HG02678 (cell line): ENCODE data around the gene SNRNP48.

ENCODE experiments used
- ATAC-seq: cut with Tn5 transposase; IDR thresholded peaks from one replicate; pipeline ENCODE4 v1.9.1; 2021; ENCODE audit warnings: mild to moderate bottlenecking, moderate library complexity; ENCODE audit not compliant: unreplicated experiment

The SNRNP48 gene

DNA sequence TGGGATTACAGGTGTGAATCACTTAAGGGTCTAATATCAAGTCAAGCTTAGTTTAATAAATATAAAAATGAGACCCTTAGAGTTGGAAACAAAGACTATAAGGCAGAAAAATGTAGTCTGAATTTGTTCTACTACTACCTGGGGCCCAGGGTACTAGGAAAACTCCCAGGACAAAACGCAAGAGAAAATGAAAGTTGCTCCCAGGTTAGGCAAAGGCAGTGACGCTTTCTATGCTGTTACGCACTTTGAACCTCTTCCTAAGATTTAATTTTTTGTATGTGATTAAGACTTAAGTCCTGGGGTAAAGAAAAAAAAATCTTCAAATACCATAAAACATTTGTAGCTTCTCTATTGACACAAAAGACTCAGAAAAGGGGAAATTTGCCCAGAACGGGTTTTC is 31.2 kb upstream of the SNRNP48 start:
- no peak for ATAC-seq

DNA sequence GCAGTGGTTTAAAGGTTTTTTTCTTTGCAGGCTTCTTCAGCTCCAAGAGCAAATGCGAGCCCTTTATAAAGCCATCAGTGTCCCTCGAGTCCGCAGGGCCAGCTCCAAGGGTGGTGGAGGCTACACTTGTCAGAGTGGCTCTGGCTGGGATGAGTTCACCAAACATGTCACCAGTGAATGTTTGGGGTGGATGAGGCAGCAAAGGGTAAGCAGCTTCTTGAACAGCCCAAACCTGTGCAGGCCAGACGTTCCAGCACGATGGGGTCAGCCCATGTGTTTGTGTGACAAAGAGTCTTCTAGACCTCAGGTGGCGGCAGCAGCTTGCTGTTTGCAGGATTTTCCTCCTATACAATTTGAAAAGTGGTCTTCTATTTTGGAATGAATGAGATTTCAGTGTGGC is 30.8 kb upstream of the SNRNP48 start:
- ATAC-seq, result no peak

DNA sequence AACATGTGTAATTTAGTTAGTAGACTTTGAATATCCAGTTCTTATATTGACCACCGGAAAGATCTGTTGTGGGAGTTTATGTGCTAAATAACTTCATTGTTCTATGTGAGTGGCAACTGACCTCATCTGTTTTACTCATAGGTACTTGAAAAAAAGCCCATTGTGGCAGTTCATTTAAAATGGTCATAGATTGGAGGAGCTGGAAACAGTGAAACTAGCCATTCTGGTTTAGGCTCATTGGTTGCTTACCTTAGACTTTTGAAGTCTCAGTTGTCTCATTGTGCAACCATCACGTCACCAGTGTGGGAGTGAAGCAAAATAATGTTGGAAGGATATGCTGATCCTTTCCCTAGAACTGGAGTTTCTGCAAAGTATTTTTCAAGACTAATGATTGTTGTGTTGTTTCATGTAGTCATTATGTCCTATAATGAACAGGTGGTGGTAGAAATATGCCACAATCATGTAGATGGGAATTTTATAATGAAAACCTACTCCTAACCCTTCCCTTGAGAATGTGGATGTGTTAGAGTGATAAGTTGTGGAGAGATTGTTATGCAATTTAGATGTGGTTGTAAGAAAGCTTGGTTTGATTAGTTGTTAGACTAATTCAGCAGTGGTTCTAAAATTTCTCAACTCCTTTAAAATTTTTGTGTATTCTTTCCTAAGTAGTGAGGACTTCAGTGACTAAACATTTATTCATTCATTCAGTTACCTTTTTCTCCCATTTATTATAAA is 30.2 kb upstream of the SNRNP48 start:
- no peak for ATAC-seq

DNA sequence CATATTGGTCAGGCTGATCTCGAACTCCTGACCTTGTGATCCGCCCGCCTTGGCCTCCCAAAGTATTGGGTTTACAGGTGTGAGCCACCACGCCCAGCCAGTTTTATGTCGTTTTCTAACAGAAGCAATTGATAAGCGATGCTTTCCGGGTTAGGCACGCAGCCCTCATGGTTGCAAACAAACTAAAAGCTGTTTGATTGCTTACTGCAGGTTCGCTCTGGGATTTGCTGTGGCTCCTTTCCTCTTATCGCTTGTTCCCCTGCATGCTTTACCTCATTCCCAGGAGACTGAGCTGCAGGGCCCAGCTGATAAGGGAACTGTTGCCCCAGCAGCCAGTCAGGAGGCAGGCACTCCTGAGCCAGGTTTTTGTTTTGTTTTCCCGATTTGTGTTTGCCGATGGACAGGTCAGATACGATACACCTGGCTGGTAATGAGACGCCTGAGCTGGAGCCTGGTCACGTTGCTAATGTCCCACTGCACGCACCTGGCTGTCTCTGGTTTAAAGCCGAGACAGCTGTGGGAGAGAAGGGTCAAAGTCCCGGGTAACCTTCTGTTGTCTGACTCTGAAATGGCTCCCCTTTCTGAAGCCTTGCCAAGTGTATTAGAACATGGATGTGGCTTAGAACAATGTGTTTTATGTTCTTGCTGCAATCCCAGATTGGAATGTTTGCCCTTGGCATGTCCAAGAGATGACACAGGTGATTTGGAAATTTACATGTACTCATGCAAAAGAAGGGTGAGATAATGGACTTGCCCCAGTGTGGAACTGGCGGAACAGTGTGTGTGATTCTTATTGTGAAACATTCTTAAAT is 28.6 kb upstream of the SNRNP48 start:
- ATAC-seq, result no peak

DNA sequence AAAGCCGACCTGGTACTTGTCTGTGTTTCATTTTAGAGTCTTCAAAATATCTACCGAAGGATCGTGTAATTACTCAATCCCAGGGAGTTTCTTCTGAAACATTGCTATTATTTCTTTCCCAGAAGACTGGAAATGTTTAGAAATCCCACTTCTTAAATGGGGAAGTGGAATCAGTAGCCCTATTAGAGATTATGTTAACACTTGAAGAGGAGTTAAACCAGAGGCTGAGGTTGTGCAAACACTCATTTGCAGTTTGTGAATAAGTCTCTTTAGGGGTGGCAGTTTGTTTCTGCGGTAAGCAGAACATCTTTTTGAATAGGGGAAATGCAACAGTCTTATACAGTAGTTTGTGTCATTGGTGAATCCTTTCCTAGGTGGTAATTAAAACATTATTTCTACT is 27.2 kb upstream of the SNRNP48 start:
- no peak for ATAC-seq

DNA sequence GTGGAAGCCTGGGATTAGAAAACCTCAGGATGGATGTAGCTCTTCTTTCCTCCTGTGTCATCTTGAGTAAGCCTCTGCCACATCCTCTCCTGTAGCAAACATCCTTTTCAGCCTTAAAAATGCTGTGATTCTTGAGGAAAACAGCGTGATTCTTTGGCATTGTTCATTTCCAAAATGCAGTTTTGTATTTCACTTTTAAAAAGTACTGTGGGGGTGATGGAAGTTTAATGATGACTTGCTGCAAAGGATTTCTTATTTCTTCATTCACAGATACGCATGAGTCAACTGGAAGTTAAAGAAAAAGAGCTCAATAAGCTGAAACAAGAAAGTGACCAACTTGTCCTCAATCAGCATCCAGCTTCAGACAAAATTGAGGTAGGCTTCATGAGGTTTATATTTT is 23.9 kb upstream of the SNRNP48 start:
- ATAC-seq, result no peak

DNA sequence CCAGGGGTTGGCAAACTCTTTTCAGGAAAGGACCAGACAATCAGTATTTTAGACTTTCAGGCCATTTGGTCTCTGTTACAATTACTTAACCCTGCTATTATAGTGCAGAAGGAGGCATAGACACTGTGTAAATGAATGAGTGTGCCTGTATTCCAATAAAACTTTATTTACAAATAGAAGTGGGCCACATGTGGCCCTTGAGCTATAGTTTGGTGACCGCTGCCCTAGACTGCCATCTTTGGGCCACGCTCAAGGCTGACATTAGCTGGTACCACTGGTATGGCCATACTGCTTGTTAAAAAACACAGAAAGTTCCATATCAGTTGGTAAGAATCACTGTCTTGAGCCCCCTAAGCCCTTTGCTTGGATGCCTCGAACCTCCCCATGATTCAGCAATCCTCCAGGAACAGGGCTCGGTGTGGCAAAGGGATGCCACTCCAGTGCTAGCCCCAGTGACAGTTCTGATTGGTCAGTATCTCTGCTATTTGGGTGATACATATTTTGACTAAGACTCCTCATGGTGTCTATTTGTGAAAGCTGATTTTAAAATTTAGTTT is 23.3 kb upstream of the SNRNP48 start:
- no peak for ATAC-seq

DNA sequence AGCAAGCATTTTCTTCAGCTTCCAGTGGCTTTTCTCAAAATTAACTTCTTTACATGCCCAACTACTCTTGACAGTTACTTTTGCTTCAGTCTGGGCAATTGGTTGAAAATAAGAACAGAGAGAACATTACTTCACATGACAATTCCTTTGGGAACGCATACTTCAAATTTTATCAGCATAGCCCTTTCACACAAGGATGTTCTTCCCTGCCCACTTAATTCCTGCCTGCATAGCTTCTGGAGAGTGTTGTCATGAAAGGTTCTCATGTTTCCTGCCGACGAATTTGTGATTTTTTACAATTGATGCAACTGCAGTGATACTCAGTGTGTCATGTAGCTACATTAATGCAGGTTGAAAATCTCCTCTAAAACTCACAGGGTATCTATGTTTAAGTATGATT is 22.0 kb upstream of the SNRNP48 start:
- no peak for ATAC-seq

DNA sequence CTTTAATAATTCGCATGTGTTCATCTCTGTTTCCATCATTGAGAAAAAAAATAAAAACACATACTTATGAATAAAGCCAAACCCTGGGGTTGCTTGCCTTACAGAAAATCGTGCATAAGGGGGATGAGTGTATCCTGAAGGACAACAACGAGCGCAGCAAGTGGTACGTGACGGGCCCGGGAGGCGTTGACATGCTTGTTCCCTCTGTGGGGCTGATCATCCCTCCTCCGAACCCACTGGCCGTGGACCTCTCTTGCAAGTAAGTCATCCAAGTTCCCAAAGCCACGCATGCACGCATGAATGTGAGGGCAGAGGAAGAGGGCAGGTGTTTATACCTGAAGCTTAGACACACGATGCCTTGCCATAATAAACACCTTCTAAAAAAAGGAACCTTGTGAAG is 20.9 kb upstream of the SNRNP48 start:
- no peak for ATAC-seq

DNA sequence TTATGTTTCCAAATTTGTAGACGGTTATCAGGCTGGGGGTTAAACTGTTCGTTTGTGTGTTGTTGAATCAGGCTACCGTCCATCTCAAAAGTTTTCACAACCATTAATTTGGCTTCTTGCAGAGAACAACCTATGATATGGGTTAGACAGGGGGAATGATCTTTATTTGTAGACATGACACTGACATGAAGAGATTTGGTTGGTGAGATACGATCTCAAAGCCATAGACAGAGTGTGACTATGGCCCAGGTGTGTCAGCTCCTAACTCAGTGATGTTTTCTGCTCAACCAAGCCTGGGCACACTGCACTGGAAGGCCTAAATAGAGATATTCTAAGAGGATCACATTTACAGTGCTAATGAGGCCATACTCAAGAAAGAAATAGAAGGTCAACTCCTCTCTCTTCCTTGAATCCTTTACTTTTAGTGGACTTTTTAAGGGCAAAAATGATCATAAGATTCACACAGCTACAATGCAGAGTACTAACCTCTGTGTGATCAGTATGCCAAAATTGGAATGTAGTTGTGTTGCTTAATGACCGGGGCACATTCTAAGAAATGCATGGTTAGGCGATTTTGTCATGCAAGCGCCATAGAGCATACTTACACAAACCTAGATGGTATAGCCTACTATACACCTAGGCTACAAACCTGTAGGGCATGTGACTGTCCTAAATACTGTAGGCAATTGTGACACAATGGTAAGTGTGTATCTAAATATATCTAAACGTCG is 17.6 kb upstream of the SNRNP48 start:
- no peak for ATAC-seq

DNA sequence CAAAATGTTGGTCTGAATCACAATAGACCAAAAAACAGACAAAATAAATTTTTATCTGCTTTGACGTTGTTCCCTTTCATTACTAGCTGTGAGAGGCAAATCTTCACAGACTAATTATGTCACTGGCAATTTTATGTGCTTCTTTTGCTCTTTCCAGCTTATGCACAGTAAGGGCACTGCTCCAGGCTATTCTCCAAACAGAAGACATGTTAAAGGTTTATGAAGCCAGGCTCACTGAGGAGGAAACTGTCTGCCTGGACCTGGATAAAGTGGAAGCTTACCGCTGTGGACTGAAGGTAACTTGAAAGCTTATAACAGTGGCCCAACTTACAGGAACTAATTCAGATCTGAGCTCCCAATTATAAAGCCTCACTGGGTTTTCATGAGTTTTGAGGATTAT is 15.5 kb upstream of the SNRNP48 start:
- ATAC-seq, result no peak

DNA sequence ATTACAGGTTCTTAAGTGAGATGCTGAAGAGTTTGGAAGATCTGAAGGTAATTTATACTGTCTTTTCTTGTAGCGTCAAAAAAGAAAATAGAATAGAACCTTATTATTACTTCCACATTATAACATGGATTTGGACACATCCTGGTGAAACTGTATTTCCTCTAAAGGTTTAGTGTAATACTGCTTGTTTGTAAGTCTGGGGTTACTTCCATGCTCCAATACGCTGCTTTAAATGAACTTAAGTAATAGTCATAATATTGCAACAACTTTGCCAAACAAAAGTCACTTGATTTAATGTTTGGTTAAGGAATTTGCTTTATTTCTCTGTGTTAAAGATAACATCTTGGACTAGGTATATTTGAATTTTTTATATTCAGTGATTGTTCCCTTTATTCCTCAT is 11.5 kb upstream of the SNRNP48 start:
- no peak for ATAC-seq

DNA sequence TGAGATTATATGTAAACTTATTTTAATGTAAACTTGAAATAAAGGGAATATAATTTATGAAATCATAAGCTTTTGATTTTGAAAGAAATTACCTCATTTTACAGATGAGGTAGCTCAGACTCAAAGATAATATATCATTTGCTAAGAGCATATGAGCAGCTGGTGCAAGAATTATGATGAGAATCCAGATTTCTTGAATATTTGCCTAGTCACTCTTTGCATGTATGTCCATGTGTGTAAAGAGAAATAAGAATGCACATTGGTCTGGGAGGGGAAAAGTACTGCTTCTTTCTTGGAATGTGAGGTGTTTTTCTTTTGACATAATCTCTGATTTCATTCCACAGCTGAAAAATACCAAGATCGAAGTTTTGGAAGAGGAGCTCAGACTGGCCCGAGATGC is 11.1 kb upstream of the SNRNP48 start:
- no peak for ATAC-seq

DNA sequence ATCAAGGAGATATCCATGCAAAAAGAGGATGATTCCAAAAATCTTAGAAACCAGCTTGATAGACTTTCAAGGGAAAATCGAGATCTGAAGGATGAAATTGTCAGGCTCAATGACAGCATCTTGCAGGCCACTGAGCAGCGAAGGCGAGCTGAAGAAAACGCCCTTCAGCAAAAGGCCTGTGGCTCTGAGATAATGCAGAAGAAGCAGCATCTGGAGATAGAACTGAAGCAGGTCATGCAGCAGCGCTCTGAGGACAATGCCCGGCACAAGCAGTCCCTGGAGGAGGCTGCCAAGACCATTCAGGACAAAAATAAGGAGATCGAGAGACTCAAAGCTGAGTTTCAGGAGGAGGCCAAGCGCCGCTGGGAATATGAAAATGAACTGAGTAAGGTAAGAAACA is 10.1 kb upstream of the SNRNP48 start:
- ATAC-seq, result no peak

DNA sequence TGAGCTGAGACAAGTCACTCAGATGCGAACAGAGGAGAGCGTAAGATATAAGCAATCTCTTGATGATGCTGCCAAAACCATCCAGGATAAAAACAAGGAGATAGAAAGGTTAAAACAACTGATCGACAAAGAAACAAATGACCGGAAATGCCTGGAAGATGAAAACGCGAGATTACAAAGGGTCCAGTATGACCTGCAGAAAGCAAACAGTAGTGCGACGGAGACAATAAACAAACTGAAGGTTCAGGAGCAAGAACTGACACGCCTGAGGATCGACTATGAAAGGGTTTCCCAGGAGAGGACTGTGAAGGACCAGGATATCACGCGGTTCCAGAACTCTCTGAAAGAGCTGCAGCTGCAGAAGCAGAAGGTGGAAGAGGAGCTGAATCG is 9.5 kb upstream of the SNRNP48 start:
- no peak for ATAC-seq

DNA sequence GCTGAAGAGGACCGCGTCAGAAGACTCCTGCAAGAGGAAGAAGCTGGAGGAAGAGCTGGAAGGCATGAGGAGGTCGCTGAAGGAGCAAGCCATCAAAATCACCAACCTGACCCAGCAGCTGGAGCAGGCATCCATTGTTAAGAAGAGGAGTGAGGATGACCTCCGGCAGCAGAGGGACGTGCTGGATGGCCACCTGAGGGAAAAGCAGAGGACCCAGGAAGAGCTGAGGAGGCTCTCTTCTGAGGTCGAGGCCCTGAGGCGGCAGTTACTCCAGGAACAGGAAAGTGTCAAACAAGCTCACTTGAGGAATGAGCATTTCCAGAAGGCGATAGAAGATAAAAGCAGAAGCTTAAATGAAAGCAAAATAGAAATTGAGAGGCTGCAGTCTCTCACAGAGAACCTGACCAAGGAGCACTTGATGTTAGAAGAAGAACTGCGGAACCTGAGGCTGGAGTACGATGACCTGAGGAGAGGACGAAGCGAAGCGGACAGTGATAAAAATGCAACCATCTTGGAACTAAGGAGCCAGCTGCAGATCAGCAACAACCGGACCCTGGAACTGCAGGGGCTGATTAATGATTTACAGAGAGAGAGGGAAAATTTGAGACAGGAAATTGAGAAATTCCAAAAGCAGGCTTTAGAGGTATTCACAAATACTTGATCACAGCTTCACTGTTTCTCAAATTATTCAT is 8.9 kb upstream of the SNRNP48 start:
- no peak for ATAC-seq

DNA sequence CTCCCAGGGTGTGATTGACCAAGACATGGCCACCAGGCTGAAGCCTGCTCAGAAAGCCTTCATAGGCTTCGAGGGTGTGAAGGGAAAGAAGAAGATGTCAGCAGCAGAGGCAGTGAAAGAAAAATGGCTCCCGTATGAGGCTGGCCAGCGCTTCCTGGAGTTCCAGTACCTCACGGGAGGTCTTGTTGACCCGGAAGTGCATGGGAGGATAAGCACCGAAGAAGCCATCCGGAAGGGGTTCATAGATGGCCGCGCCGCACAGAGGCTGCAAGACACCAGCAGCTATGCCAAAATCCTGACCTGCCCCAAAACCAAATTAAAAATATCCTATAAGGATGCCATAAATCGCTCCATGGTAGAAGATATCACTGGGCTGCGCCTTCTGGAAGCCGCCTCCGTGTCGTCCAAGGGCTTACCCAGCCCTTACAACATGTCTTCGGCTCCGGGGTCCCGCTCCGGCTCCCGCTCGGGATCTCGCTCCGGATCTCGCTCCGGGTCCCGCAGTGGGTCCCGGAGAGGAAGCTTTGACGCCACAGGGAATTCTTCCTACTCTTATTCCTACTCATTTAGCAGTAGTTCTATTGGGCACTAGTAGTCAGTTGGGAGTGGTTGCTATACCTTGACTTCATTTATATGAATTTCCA is 4.6 kb upstream of the SNRNP48 start:
- no peak for ATAC-seq

DNA sequence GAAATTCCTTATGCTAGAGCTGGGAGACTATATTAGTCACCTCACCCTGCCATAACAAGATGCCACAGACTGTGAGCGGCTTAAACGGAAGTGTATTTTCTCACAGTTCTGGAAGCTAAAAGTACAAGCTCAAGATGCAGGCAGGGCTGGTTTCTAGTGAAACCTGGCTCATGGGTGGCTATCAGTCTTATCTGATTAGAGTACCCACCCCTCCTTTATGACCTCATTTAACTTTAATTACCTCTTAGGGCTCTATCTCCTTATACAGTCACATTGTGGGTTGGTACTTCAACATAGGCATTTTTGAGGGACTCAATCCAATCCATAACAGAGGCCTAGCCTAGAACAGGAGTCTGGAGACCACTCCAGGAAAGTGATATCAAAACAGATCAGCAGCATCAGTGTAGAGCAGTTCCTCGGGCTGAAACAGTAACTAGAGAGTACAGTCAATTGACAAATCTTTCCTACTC is 2.3 kb upstream of the SNRNP48 start:
- ATAC-seq, result no peak

DNA sequence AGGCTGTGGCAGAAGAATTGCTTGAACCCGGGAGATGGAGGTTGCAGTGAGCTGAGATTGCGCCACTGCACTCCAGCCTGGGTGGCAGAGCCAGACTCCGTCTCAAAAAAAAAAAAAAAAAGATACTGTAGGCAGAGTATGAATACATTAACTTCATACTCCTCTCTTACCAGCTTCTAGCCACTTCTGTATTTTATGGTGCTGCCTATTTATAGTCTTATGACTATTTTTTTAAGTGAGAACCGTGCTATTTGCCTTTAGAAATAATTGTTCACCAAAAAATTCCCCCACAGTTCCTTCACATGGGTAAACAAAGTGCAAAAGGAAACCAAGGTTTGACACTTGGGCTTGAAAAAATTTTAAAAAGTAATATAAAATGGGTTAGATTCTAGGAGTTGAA is 1.5 kb upstream of the SNRNP48 start:
- ATAC-seq, result no peak

DNA sequence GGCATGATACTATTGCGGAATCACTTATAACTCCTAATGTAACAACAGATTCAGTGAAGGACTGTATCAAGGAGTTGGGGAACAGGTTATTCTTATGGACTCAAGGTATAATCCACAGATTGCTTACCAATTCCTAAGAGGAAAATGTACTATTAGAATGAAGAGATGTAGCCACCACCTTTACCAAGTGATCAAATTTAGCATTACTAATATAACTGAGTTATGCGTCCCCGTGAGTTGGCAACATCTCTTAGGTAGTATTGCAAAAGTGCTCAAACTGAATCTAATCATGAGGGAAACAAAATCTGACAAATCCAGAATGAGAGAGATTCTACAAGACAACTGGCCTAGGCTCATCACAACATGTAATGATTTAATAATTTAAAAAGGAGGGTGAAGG is 777 bp upstream of the SNRNP48 start:
- no peak for ATAC-seq
